SU-DHL-6 (cell line): ENCODE measurements around the gene CNTRL.

Experiments
- CTCF ChIP-seq: fragments of 200-600 bp; sonication (generic); IDR thresholded peaks from one replicate; pipeline ENCODE4 v1.5.1; 2017; ENCODE audit warnings: antibody characterized with exemption, mild to moderate bottlenecking, low read length, moderate library complexity; ENCODE audit not compliant: insufficient read depth, poor library complexity, severe bottlenecking
- EZH2phosphoT487 ChIP-seq: fragments of 200-600 bp; sonication (generic), shearing (Covaris generic); conservative IDR thresholded peaks from 2 replicates; pipeline ENCODE4 v1.6.1; 2018; ENCODE audit warnings: mild to moderate bottlenecking, antibody characterized with exemption, low read length, moderate library complexity, mixed read lengths

- TF ChIP-seq CTCF (no peak), EZH2phosphoT487 (no peak)
These were observed 132.7 kb downstream of the CNTRL start for GRCh38 chr9:121207371-121207940.
